Liver (tissue), 9 donors: ENCODE data around the gene THOC2. TPM values are rescaled to one million over a fixed set of nuclear protein-coding genes. Genes with fewer than 3 reads are reported as not detected.

Experiments used
- DNase-seq: peaks from one replicate; pipeline ENCODE4 v3.0.0-alpha.2; 2017; ENCODE audit warnings: low spot score
- H3K27ac ChIP-seq, 2 donors: one replicate each; pipeline ENCODE4 v1.7.0; 2013; ENCODE audit warnings: inconsistent platforms in 2 of 2, low read length in 2 of 2, control low read depth in 1 of 2, low read depth in 1 of 2, mild to moderate bottlenecking in 1 of 2
- H3K27me3 ChIP-seq, 4 donors: one replicate each; pipeline versions ENCODE4 v1.6.1 to v1.7.0; 2013; ENCODE audit warnings: low read length in 3 of 4, inconsistent platforms in 1 of 4, mild to moderate bottlenecking in 1 of 4, moderate library complexity in 1 of 4; ENCODE audit not compliant: control insufficient read depth in 4 of 4, insufficient read depth in 4 of 4
- H3K36me3 ChIP-seq, 4 donors: one replicate each; pipeline versions ENCODE4 v1.6.1 to v1.7.0; 2013; ENCODE audit warnings: low read length in 3 of 4, mild to moderate bottlenecking in 3 of 4, low read depth in 1 of 4, moderate library complexity in 1 of 4; ENCODE audit not compliant: control insufficient read depth in 4 of 4, insufficient read depth in 3 of 4
- H3K4me1 ChIP-seq, 4 donors: one replicate each; pipeline versions ENCODE4 v1.6.1 to v1.7.0; 2013; ENCODE audit warnings: low read length in 3 of 4, mild to moderate bottlenecking in 3 of 4, moderate library complexity in 1 of 4; ENCODE audit not compliant: control insufficient read depth in 4 of 4, insufficient read depth in 4 of 4
- H3K4me3 ChIP-seq, 3 donors: one replicate each; pipeline versions ENCODE4 v1.6.1 to v1.7.0; 2013; ENCODE audit warnings: low read length in 3 of 3, control low read depth in 1 of 3, low read depth in 1 of 3, mild to moderate bottlenecking in 1 of 3
- H3K9ac ChIP-seq, 2 donors: one replicate each; pipeline ENCODE4 v1.7.0; 2013; ENCODE audit warnings: low read length in 2 of 2, mild to moderate bottlenecking in 2 of 2, moderate library complexity in 2 of 2, control low read depth in 1 of 2, low read depth in 1 of 2
- H3K9me3 ChIP-seq, 4 donors: one replicate each; pipeline versions ENCODE4 v1.6.1 to v1.7.0; 2013; ENCODE audit warnings: low read length in 3 of 4; ENCODE audit not compliant: control insufficient read depth in 4 of 4
- ATF3 ChIP-seq: IDR thresholded peaks from 2 replicates; pipeline ENCODE4 v1.6.1; 2016; ENCODE audit warnings: antibody characterized with exemption
- EGR1 ChIP-seq, 2 donors: IDR thresholded peaks; 2 replicates each; pipeline ENCODE4 v1.6.1; 2016 to 2018; ENCODE audit warnings: antibody characterized with exemption in 2 of 2, low read depth in 2 of 2
- FOXA1 ChIP-seq: IDR thresholded peaks from 2 replicates; pipeline ENCODE4 v1.6.1; 2016; ENCODE audit warnings: antibody characterized with exemption
- FOXA2 ChIP-seq: IDR thresholded peaks from 2 replicates; pipeline ENCODE4 v1.6.1; 2016; ENCODE audit warnings: antibody characterized with exemption
- GABPA ChIP-seq, 2 donors: IDR thresholded peaks in 1 of 2; conservative IDR thresholded peaks in 1 of 2; 2 replicates each; pipeline ENCODE4 v1.6.1; 2016; ENCODE audit warnings: antibody characterized with exemption in 2 of 2, mild to moderate bottlenecking in 1 of 2, moderate library complexity in 1 of 2
- HNF4A ChIP-seq, 2 donors: conservative IDR thresholded peaks; 2 replicates each; pipeline ENCODE4 v1.6.1; 2016; ENCODE audit warnings: antibody characterized with exemption in 2 of 2, mild to moderate bottlenecking in 2 of 2
- HNF4G ChIP-seq: IDR thresholded peaks from 2 replicates; pipeline ENCODE4 v1.6.1; 2016; ENCODE audit warnings: antibody characterized with exemption
- JUND ChIP-seq, 2 donors: IDR thresholded peaks; 2 replicates each; pipeline ENCODE4 v1.6.1; 2016; ENCODE audit warnings: antibody characterized with exemption in 2 of 2
- MAX ChIP-seq: IDR thresholded peaks from 2 replicates; pipeline ENCODE4 v1.6.1; 2016; ENCODE audit warnings: antibody characterized with exemption
- NR2F2 ChIP-seq: IDR thresholded peaks from 2 replicates; pipeline ENCODE4 v1.6.1; 2016; ENCODE audit warnings: antibody characterized with exemption
- RAD21 ChIP-seq, 2 donors: IDR thresholded peaks; 2 replicates each; pipeline ENCODE4 v1.6.1; 2016; ENCODE audit warnings: antibody characterized with exemption in 2 of 2, mild to moderate bottlenecking in 2 of 2
- RXRA ChIP-seq, 2 donors: IDR thresholded peaks; 2 replicates each; pipeline ENCODE4 v1.6.1; 2017 to 2018; ENCODE audit warnings: antibody characterized with exemption in 2 of 2, mild to moderate bottlenecking in 1 of 2
- SP1 ChIP-seq: IDR thresholded peaks from 2 replicates; pipeline ENCODE4 v1.6.1; 2018; ENCODE audit warnings: antibody characterized with exemption, mild to moderate bottlenecking
- TAF1 ChIP-seq: conservative IDR thresholded peaks from 2 replicates; pipeline ENCODE4 v1.6.1; 2016; ENCODE audit warnings: antibody characterized with exemption, mild to moderate bottlenecking
- YY1 ChIP-seq: IDR thresholded peaks from 2 replicates; pipeline ENCODE4 v1.6.1; 2016; ENCODE audit warnings: antibody characterized with exemption, mild to moderate bottlenecking
- ZBTB33 ChIP-seq: IDR thresholded peaks from 2 replicates; pipeline ENCODE4 v1.6.1; 2016; ENCODE audit warnings: antibody characterized with exemption
- WGBS: extraction: QIAGEN DNeasy Blood & Tissue Kit; methylation state at CpG from one replicate; pipeline ENCODE4 v1.1.7; 2013; 5-methylcytosine and 5-hydroxymethylcytosine counted together
- polyA plus RNA-seq, 2 donors: library from polyadenylated mRNA; stranded (reverse) in 1 of 2; unstranded in 1 of 2; fragments of 200-250 nt in 1 of 2; fragments of >200 nt in 1 of 2; fragmentation: Nextera tagmentation in 1 of 2; extraction: Ambion mirVana in 1 of 2; gene quantifications; one replicate each; pipeline versions ENCODE4 v1.2.1 to v1.2.3, GENCODE V29; 2013 to 2015
- total RNA-seq, 2 donors: library from RNA; depleted of rRNA; stranded (reverse); fragments of >200 nt; gene quantifications; one replicate each; pipeline ENCODE4 v1.2.3, GENCODE V29; 2014
- TF ChIP-seq, protein P1 (sequence below): IDR thresholded peaks from 2 replicates; pipeline ENCODE4 v1.6.1; 2016; ENCODE audit warnings: antibody characterized with exemption, mild to moderate bottlenecking
- TF ChIP-seq, protein P2 (sequence below): fragments of 150-350 bp; IDR thresholded peaks from 2 replicates; pipeline ENCODE4 v1.5.1; 2017; ENCODE audit warnings: improper control_type of control experiment, low read depth, low read length; ENCODE audit not compliant: missing input control
- donor health status: healthy.
- donor health status: healthy.
- donor health status: healthy.
- donor health status: healthy.
- donor health status: healthy.

Gene THOC2
- total and polyA plus RNA-seq, 4 donors: 10.6 to 55.9 (median 40.7) TPM

DNA sequence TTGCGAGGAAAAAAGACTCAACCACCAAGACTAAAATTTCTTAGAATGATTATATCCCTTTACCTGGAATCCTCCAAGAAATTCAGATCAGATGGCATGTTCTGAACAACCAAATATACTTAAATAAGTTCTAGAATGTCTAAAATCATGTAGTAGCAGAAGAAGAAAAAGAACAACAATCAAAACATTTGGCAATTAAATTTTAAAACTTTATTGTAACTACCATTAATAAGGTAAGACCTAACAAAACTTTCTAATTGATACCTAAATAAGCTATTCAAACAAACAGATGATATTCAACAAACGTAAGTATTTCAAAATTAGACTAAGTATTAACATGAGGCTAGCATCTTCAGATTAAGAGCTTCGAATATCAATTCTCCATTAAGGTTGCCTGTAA, 4.3 kb downstream of the THOC2 start:
- no peaks in the 10 kb centered on the region for H3K36me3 ChIP-seq
- H3K9me3 ChIP-seq: no peaks in the 10 kb centered on the region
- no peaks in the 10 kb centered on the region for H3K27me3 ChIP-seq
- H3K27ac ChIP-seq: no peak overlapping the region
- no peak for TF ChIP-seq SP1
- no peak for TF ChIP-seq RXRA (IDR thresholded peaks at IDR 0.05)
- TF ChIP-seq MAX: no peak
- no peak for TF ChIP-seq NR2F2
- no peak for TF ChIP-seq JUND (IDR thresholded peaks at IDR 0.05)
- TF ChIP-seq, protein P1, sequence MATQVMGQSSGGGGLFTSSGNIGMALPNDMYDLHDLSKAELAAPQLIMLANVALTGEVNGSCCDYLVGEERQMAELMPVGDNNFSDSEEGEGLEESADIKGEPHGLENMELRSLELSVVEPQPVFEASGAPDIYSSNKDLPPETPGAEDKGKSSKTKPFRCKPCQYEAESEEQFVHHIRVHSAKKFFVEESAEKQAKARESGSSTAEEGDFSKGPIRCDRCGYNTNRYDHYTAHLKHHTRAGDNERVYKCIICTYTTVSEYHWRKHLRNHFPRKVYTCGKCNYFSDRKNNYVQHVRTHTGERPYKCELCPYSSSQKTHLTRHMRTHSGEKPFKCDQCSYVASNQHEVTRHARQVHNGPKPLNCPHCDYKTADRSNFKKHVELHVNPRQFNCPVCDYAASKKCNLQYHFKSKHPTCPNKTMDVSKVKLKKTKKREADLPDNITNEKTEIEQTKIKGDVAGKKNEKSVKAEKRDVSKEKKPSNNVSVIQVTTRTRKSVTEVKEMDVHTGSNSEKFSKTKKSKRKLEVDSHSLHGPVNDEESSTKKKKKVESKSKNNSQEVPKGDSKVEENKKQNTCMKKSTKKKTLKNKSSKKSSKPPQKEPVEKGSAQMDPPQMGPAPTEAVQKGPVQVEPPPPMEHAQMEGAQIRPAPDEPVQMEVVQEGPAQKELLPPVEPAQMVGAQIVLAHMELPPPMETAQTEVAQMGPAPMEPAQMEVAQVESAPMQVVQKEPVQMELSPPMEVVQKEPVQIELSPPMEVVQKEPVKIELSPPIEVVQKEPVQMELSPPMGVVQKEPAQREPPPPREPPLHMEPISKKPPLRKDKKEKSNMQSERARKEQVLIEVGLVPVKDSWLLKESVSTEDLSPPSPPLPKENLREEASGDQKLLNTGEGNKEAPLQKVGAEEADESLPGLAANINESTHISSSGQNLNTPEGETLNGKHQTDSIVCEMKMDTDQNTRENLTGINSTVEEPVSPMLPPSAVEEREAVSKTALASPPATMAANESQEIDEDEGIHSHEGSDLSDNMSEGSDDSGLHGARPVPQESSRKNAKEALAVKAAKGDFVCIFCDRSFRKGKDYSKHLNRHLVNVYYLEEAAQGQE: no peak
- no peak for TF ChIP-seq RAD21 (IDR thresholded peaks at IDR 0.05)
- no peak for TF ChIP-seq GABPA (IDR thresholded peaks at IDR 0.05 in 1 of 2, conservative IDR thresholded peaks at IDR 0.05 in 1 of 2)
- no peak for TF ChIP-seq FOXA2
- TF ChIP-seq EGR1 (IDR thresholded peaks at IDR 0.05; ENCODE audit: low read depth in 2 of 2): no peak
- no peak for TF ChIP-seq ATF3
- 79% methylated on average over 3 of the region's 3 CpGs for WGBS
- no peak overlapping the region for H3K4me3 ChIP-seq
- H3K9ac ChIP-seq: no peak overlapping the region
- H3K4me1 ChIP-seq: peaks cover 1 to 5% (median 4%) of the 10 kb centered on the region in 4 donors
- no peak for DNase-seq

GRCh38 chrX:123728016-123728415, 4.8 kb downstream of the THOC2 start:
- H3K9me3 ChIP-seq: no peaks in the 10 kb centered on the region
- peaks cover 1 to 4% (median 4%) of the 10 kb centered on the region in 4 donors for H3K4me1 ChIP-seq
- 49% methylated on average over 3 of the region's 3 CpGs for WGBS
- no peak for DNase-seq
- no peak overlapping the region for H3K27ac ChIP-seq
- H3K27me3 ChIP-seq: no peaks in the 10 kb centered on the region
- no peak overlapping the region for H3K4me3 ChIP-seq
- H3K36me3 ChIP-seq: no peaks in the 10 kb centered on the region
- TF ChIP-seq JUND (IDR thresholded peaks at IDR 0.05) (no peak), RXRA (IDR thresholded peaks at IDR 0.05) (no peak), FOXA1 (no peak), YY1 (no peak), HNF4G (no peak), EGR1 (IDR thresholded peaks at IDR 0.05; ENCODE audit: low read depth in 2 of 2) (no peak), ATF3 (no peak), ZBTB33 (no peak), RAD21 (IDR thresholded peaks at IDR 0.05) (no peak), MAX (no peak), SP1 (no peak), FOXA2 (no peak), HNF4A (conservative IDR thresholded peaks at IDR 0.05) (no peak), GABPA (IDR thresholded peaks at IDR 0.05 in 1 of 2, conservative IDR thresholded peaks at IDR 0.05 in 1 of 2) (no peak), NR2F2 (no peak), TAF1 (no peak)
- TF ChIP-seq, protein P2, sequence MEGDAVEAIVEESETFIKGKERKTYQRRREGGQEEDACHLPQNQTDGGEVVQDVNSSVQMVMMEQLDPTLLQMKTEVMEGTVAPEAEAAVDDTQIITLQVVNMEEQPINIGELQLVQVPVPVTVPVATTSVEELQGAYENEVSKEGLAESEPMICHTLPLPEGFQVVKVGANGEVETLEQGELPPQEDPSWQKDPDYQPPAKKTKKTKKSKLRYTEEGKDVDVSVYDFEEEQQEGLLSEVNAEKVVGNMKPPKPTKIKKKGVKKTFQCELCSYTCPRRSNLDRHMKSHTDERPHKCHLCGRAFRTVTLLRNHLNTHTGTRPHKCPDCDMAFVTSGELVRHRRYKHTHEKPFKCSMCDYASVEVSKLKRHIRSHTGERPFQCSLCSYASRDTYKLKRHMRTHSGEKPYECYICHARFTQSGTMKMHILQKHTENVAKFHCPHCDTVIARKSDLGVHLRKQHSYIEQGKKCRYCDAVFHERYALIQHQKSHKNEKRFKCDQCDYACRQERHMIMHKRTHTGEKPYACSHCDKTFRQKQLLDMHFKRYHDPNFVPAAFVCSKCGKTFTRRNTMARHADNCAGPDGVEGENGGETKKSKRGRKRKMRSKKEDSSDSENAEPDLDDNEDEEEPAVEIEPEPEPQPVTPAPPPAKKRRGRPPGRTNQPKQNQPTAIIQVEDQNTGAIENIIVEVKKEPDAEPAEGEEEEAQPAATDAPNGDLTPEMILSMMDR: no peak
- TF ChIP-seq, protein P1: no peak
- no peak overlapping the region for H3K9ac ChIP-seq
